ENCODE data around the gene KIF5B. TPM values are rescaled to one million over a fixed set of nuclear protein-coding genes. Genes with fewer than 3 reads are reported as not detected.
"Not testable (repeated sequence)": the region's sequence is repeated elsewhere in the genome, so short reads cannot be mapped to it uniquely, and the experiment has no call there.

Gene KIF5B
- total RNA-seq, 1 experiment from 2014 or later: 108 TPM

DNA sequence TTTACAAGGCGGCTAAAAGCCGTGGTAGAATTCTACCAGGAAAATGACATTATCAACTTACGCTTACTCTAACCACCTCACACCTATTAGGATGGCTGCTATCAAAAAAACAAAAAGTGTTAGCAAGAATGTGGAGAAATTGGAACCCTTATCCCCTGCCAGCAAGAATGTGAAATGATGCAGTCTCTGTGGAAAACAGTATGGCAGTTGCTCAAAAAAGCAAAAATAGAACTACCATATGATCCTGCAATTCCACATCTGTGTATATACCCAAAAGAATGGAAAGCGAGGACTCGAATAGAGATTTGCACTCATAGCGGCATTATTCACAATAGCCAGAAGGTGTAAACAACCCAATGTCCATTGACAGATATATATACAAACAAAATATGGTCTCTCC is 61.3 kb downstream of the KIF5B start:
- Mint-ChIP-seq H3K9me3 (ENCODE audit: low read depth, unreplicated experiment) (no peaks in the 10 kb centered on the region), H3K27me3 (ENCODE audit: unreplicated experiment) (no peaks in the 10 kb centered on the region), H3K27ac (ENCODE audit: unreplicated experiment) (no peak overlapping the region), H3K4me3 (ENCODE audit: low read depth, unreplicated experiment) (no peak overlapping the region), H3K36me3 (ENCODE audit: insufficient read depth, unreplicated experiment) (no peaks in the 10 kb centered on the region), H3K4me1 (ENCODE audit: low read depth, unreplicated experiment) (no peaks in the 10 kb centered on the region)
- CTCF ChIA-PET: no interaction called here
- intact Hi-C loops (cut with micrococcal nuclease; ENCODE audit: unreplicated experiment): no loop called here
- TF ChIP-seq, protein P1, sequence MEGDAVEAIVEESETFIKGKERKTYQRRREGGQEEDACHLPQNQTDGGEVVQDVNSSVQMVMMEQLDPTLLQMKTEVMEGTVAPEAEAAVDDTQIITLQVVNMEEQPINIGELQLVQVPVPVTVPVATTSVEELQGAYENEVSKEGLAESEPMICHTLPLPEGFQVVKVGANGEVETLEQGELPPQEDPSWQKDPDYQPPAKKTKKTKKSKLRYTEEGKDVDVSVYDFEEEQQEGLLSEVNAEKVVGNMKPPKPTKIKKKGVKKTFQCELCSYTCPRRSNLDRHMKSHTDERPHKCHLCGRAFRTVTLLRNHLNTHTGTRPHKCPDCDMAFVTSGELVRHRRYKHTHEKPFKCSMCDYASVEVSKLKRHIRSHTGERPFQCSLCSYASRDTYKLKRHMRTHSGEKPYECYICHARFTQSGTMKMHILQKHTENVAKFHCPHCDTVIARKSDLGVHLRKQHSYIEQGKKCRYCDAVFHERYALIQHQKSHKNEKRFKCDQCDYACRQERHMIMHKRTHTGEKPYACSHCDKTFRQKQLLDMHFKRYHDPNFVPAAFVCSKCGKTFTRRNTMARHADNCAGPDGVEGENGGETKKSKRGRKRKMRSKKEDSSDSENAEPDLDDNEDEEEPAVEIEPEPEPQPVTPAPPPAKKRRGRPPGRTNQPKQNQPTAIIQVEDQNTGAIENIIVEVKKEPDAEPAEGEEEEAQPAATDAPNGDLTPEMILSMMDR (IDR thresholded peaks at IDR 0.05; ENCODE audit: unreplicated experiment): no peak
- BruUV-seq (replicated peaks): no TSS peak
- DNase-seq: no peak

DNA sequence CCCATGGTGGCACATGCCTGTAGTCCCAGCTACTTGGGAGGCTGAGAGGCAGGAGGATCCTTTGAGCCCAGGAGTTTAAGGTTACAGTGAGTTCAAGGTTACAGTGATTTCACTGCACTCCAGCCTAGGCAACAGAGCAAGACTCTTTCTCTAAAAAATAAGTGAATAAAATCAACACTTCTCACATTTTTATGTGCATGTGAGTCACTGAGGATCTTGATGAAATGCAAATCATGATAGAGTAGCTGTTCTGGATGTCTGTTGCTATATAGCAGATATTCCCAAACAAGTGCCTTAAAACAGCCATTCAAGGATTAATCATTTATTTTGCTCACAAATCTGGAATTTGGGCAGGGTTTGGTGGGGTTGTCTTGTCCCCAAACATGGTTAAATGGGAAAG is 65.3 kb downstream of the KIF5B start:
- Mint-ChIP-seq H3K27me3 (ENCODE audit: unreplicated experiment) (no peaks in the 10 kb centered on the region), H3K4me1 (ENCODE audit: low read depth, unreplicated experiment) (no peaks in the 10 kb centered on the region), H3K9me3 (ENCODE audit: low read depth, unreplicated experiment) (no peaks in the 10 kb centered on the region), H3K4me3 (ENCODE audit: low read depth, unreplicated experiment) (no peak overlapping the region), H3K27ac (ENCODE audit: unreplicated experiment) (no peak overlapping the region), H3K36me3 (ENCODE audit: insufficient read depth, unreplicated experiment) (no peaks in the 10 kb centered on the region)
- TF ChIP-seq, protein P1 (IDR thresholded peaks at IDR 0.05; ENCODE audit: unreplicated experiment): no peak
- no TSS peak for BruUV-seq (replicated peaks)
- DNase-seq: no peak
- intact Hi-C loops (cut with micrococcal nuclease; ENCODE audit: unreplicated experiment): no loop called here
- CTCF ChIA-PET: no interaction called here

DNA sequence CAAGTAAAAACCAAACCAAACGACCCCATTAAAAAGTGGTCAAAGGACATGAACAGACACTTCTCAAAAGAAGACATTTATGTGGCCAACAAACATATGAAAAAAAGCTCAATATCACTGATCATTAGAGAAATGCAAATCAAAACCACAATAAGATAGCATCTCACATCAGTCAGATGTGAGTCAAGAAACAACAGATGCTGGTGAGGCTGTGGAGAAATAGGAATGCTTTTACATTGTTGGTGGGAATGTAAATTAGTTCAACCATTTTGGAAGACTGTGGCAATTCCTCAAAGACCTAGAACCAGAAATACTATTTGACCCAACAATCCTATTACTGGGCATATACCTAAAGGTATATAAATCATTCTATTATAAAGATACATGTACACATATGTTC is 68.4 kb downstream of the KIF5B start:
- H3K27ac Mint-ChIP-seq (ENCODE audit: unreplicated experiment); intact Hi-C loops (cut with micrococcal nuclease; ENCODE audit: unreplicated experiment); H3K4me1 Mint-ChIP-seq (ENCODE audit: low read depth, unreplicated experiment); DNase-seq; CTCF ChIA-PET; H3K4me3 Mint-ChIP-seq (ENCODE audit: low read depth, unreplicated experiment); H3K36me3 Mint-ChIP-seq (ENCODE audit: insufficient read depth, unreplicated experiment); BruUV-seq (replicated peaks); H3K9me3 Mint-ChIP-seq (ENCODE audit: low read depth, unreplicated experiment); H3K27me3 Mint-ChIP-seq (ENCODE audit: unreplicated experiment): not testable (repeated sequence)

DNA sequence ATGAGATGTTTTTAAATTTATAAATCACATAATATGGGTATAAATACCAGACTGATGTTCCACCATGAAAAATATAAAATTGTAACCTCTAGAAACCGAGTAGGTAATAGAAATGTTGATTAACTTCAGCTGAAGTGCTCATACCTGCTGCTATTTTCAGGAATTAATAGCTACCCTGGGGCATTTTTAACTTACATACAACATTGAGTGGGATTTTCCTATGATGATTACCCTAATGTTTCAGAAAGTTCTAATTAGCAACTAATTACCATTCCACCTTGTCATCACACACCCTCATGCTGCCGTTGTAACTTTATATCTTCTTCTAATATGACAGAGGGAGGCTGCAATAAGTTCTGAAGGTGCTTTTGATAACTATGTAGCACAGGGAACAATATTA is 74.1 kb downstream of the KIF5B start:
- intact Hi-C loops (cut with micrococcal nuclease; ENCODE audit: unreplicated experiment): no loop called here
- no TSS peak for BruUV-seq (replicated peaks)
- H3K4me3 Mint-ChIP-seq (ENCODE audit: low read depth, unreplicated experiment): no peak overlapping the region
- TF ChIP-seq, protein P1 (IDR thresholded peaks at IDR 0.05; ENCODE audit: unreplicated experiment): no peak
- no peaks in the 10 kb centered on the region for H3K27me3 Mint-ChIP-seq (ENCODE audit: unreplicated experiment)
- no peak for DNase-seq
- H3K36me3 Mint-ChIP-seq (ENCODE audit: insufficient read depth, unreplicated experiment): peaks cover 5% of the 10 kb centered on the region
- CTCF ChIA-PET: no interaction called here
- H3K4me1 Mint-ChIP-seq (ENCODE audit: low read depth, unreplicated experiment): peaks cover 11% of the 10 kb centered on the region
- no peaks in the 10 kb centered on the region for H3K9me3 Mint-ChIP-seq (ENCODE audit: low read depth, unreplicated experiment)
- H3K27ac Mint-ChIP-seq (ENCODE audit: unreplicated experiment): no peak overlapping the region

DNA sequence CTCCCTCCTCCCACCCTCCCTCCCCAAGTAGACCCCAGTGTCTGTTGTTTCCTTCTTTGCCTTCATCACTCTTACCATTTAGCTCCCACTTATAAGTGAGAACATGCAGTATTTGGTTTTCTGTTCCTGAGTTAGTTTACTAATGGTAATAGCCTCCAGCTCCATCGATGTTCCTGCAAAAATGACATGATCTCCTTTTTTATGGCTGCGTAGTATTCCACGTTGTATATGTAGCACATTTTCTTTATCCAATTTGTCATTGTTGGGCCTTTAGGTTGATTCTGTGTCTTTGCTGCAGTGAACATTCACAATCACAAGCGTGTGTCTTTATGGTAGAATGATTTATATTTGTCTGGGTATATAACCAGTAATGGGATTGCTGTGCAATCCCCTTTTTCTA is 75.8 kb downstream of the KIF5B start:
- no peak for DNase-seq
- H3K27me3 Mint-ChIP-seq (ENCODE audit: unreplicated experiment): no peaks in the 10 kb centered on the region
- TF ChIP-seq, protein P1 (IDR thresholded peaks at IDR 0.05; ENCODE audit: unreplicated experiment): no peak
- intact Hi-C loops (cut with micrococcal nuclease; ENCODE audit: unreplicated experiment): no loop called here
- no TSS peak for BruUV-seq (replicated peaks)
- CTCF ChIA-PET: no interaction called here
- no peak overlapping the region for H3K27ac Mint-ChIP-seq (ENCODE audit: unreplicated experiment)
- peaks cover 15% of the 10 kb centered on the region for H3K4me1 Mint-ChIP-seq (ENCODE audit: low read depth, unreplicated experiment)
- no peak overlapping the region for H3K4me3 Mint-ChIP-seq (ENCODE audit: low read depth, unreplicated experiment)
- H3K36me3 Mint-ChIP-seq (ENCODE audit: insufficient read depth, unreplicated experiment): peaks cover 5% of the 10 kb centered on the region
- no peaks in the 10 kb centered on the region for H3K9me3 Mint-ChIP-seq (ENCODE audit: low read depth, unreplicated experiment)

DNA sequence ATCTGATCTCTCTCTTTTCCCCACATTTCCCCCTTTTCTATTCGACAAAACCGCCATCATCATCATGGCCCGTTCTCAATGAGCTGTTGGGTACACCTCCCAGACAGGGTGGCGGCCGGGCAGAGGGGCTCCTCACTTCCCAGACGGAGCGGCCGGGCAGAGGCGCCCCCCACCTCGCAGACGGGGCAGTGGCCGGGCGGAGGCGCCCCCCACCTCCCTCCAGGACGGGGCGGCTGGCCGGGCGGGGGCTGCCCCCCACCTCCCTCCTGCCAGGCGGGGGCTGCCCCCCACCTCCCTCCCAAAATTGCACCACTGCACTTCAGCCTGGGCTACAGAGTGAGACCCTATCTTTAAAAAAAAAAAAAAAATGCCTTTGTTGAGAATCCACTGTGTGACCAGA is 77.2 kb downstream of the KIF5B start:
- H3K4me1 Mint-ChIP-seq (ENCODE audit: low read depth, unreplicated experiment): peaks cover 26% of the 10 kb centered on the region
- CTCF ChIA-PET; H3K4me3 Mint-ChIP-seq (ENCODE audit: low read depth, unreplicated experiment); H3K9me3 Mint-ChIP-seq (ENCODE audit: low read depth, unreplicated experiment); BruUV-seq (replicated peaks); intact Hi-C loops (cut with micrococcal nuclease; ENCODE audit: unreplicated experiment); H3K27me3 Mint-ChIP-seq (ENCODE audit: unreplicated experiment); H3K27ac Mint-ChIP-seq (ENCODE audit: unreplicated experiment); H3K36me3 Mint-ChIP-seq (ENCODE audit: insufficient read depth, unreplicated experiment); DNase-seq: not testable (repeated sequence)
